Bronchus fibroblast of lung (primary cell): ENCODE results near the gene CYLD. TPM values are rescaled to one million over a fixed set of nuclear protein-coding genes. Genes with fewer than 3 reads are reported as not detected.

Experiments used
- total RNA-seq: library from RNA; depleted of rRNA; stranded (reverse); fragments of >200 nt; gene quantifications from 2 replicates; pipeline ENCODE4 v1.2.3, GENCODE V29; 2015

The CYLD gene
- total RNA-seq = 8.5 and 9.8 TPM in 2 replicates

GRCh38 chr16:50741781-50742575 lies at the start of gene CYLD:
CYLD (plus strand) TSS chr16:50742086; CDS start chr16:50749699, 7,613 bp downstream.

GRCh38 chr16:50692999-50693781 lies 48.7 kb upstream of the CYLD start, which contains the start of gene NOD2:
NOD2 (plus strand) TSS chr16:50693606; CDS start chr16:50699496, 5,890 bp downstream.

Other genes starting within 250 kb of the CYLD start
- gene NKD1, start 193.7 kb upstream of the CYLD start, total RNA-seq = under 0.01 TPM in 2 replicates
- not detected in 2 replicates for gene SNX20, start 60.8 kb upstream of the CYLD start, total RNA-seq
- not detected in 2 replicates for gene NOD2, start 48.5 kb upstream of the CYLD start, total RNA-seq